IMR-90 (cell line): Measurements from ENCODE around the gene PTPRN2.

Source experiments
- BHLHE40 ChIP-seq: fragments of 150-350 bp; IDR thresholded peaks from 2 replicates; pipeline ENCODE4 v1.6.1; 2016; ENCODE audit warnings: mild to moderate bottlenecking, low read depth, low read length
- CHD1 ChIP-seq: IDR thresholded peaks from 2 replicates; pipeline ENCODE4 v1.6.1; 2012; ENCODE audit warnings: low read depth, low read length, improper control_type of control experiment
- MAZ ChIP-seq: IDR thresholded peaks from 2 replicates; pipeline ENCODE4 v1.6.1; 2012; ENCODE audit warnings: low read depth, mild to moderate bottlenecking, low read length, improper control_type of control experiment, moderate library complexity, borderline replicate concordance
- POLR2A ChIP-seq: IDR thresholded peaks from 2 replicates; pipeline ENCODE4 v1.6.1; 2012; ENCODE audit warnings: mild to moderate bottlenecking, low read depth, low read length
- RAD21 ChIP-seq: IDR thresholded peaks from 2 replicates; pipeline ENCODE4 v1.6.1; 2012; ENCODE audit warnings: low read length, improper control_type of control experiment
- SMC3 ChIP-seq: fragments of 150-350 bp; IDR thresholded peaks from 2 replicates; pipeline ENCODE4 v1.6.1; 2016; ENCODE audit warnings: low read depth, mild to moderate bottlenecking, antibody characterized with exemption, low read length, moderate library complexity
- TF ChIP-seq, protein P1 (sequence below): conservative IDR thresholded peaks from 2 replicates; pipeline ENCODE4 v1.5.1; 2012; ENCODE audit warnings: mild to moderate bottlenecking, low read depth, low read length, improper control_type of control experiment
- TF ChIP-seq, protein P2 (sequence below): fragments of 150-350 bp; IDR thresholded peaks from 2 replicates; pipeline ENCODE4 v1.6.1; 2017; ENCODE audit warnings: mild to moderate bottlenecking, antibody characterized with exemption, low read length, low read depth
- TF ChIP-seq, protein P3 (sequence below): fragments of 150-350 bp; IDR thresholded peaks from 2 replicates; pipeline ENCODE4 v1.6.1; 2016; ENCODE audit warnings: low read depth, mild to moderate bottlenecking, low read length, moderate library complexity, borderline replicate concordance

DNA sequence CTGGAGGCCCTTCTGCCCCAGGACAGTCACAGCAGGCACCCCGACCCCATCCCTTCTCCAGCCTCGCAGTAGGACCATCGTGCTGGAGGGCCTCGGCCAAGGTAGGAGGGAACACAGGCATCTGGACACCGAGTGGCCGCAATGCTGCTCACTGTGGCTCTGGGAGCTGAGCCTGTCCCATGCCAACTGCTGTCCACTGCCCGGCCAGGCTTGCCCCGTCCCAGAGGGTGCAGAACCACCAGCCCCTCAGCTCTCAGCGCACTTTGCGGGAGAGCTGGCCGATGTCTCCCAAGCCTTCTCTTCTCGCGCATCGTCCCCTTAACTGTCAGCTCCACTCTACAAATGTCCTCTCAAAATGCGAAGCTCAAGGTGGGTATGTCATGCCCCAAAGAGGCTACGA is 197.2 kb downstream of the PTPRN2 start:
- TF ChIP-seq, protein P1, sequence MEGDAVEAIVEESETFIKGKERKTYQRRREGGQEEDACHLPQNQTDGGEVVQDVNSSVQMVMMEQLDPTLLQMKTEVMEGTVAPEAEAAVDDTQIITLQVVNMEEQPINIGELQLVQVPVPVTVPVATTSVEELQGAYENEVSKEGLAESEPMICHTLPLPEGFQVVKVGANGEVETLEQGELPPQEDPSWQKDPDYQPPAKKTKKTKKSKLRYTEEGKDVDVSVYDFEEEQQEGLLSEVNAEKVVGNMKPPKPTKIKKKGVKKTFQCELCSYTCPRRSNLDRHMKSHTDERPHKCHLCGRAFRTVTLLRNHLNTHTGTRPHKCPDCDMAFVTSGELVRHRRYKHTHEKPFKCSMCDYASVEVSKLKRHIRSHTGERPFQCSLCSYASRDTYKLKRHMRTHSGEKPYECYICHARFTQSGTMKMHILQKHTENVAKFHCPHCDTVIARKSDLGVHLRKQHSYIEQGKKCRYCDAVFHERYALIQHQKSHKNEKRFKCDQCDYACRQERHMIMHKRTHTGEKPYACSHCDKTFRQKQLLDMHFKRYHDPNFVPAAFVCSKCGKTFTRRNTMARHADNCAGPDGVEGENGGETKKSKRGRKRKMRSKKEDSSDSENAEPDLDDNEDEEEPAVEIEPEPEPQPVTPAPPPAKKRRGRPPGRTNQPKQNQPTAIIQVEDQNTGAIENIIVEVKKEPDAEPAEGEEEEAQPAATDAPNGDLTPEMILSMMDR = no peak
- TF ChIP-seq MAZ (no peak), POLR2A (no peak), CHD1 (no peak), SMC3 (no peak), RAD21 (no peak), BHLHE40 (no peak)
- TF ChIP-seq, protein P2, sequence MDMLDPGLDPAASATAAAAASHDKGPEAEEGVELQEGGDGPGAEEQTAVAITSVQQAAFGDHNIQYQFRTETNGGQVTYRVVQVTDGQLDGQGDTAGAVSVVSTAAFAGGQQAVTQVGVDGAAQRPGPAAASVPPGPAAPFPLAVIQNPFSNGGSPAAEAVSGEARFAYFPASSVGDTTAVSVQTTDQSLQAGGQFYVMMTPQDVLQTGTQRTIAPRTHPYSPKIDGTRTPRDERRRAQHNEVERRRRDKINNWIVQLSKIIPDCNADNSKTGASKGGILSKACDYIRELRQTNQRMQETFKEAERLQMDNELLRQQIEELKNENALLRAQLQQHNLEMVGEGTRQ = no peak
- TF ChIP-seq, protein P3, sequence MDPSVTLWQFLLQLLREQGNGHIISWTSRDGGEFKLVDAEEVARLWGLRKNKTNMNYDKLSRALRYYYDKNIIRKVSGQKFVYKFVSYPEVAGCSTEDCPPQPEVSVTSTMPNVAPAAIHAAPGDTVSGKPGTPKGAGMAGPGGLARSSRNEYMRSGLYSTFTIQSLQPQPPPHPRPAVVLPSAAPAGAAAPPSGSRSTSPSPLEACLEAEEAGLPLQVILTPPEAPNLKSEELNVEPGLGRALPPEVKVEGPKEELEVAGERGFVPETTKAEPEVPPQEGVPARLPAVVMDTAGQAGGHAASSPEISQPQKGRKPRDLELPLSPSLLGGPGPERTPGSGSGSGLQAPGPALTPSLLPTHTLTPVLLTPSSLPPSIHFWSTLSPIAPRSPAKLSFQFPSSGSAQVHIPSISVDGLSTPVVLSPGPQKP = no peak
